ENCODE results near the gene RIBC1. TPM values are rescaled to one million over a fixed set of nuclear protein-coding genes. Genes with fewer than 3 reads are reported as not detected.

RIBC1 gene
- total and polyA plus RNA-seq, 3 donors from 2014 or later: 20.3 to 52.0 (median 41.6) TPM

- TF ChIP-seq POLR2A (IDR thresholded peaks at IDR 0.05): no peak
- TF ChIP-seq, protein P1, sequence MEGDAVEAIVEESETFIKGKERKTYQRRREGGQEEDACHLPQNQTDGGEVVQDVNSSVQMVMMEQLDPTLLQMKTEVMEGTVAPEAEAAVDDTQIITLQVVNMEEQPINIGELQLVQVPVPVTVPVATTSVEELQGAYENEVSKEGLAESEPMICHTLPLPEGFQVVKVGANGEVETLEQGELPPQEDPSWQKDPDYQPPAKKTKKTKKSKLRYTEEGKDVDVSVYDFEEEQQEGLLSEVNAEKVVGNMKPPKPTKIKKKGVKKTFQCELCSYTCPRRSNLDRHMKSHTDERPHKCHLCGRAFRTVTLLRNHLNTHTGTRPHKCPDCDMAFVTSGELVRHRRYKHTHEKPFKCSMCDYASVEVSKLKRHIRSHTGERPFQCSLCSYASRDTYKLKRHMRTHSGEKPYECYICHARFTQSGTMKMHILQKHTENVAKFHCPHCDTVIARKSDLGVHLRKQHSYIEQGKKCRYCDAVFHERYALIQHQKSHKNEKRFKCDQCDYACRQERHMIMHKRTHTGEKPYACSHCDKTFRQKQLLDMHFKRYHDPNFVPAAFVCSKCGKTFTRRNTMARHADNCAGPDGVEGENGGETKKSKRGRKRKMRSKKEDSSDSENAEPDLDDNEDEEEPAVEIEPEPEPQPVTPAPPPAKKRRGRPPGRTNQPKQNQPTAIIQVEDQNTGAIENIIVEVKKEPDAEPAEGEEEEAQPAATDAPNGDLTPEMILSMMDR (IDR thresholded peaks at IDR 0.05): no peak
- Histone ChIP-seq H3K36me3 (ENCODE audit: low read depth, missing control alignments) (no peaks in the 10 kb centered on the region), H3K4me3 (no peak overlapping the region), H3K9me3 (no peaks in the 10 kb centered on the region), H3K27ac (no peak overlapping the region), H3K27me3 (no peaks in the 10 kb centered on the region), H3K4me1 (no peaks in the 10 kb centered on the region)
- no peak for DNase-seq
- 56 to 60% methylated on average over 2 of the region's 2 CpGs for WGBS, 2 donors
- intact Hi-C loops (cut with DNase I; ENCODE audit: low total_unique reads): no loop called here
Measured at GRCh38 chrX:53476371-53476770, 53.7 kb downstream of the RIBC1 start.

DNA sequence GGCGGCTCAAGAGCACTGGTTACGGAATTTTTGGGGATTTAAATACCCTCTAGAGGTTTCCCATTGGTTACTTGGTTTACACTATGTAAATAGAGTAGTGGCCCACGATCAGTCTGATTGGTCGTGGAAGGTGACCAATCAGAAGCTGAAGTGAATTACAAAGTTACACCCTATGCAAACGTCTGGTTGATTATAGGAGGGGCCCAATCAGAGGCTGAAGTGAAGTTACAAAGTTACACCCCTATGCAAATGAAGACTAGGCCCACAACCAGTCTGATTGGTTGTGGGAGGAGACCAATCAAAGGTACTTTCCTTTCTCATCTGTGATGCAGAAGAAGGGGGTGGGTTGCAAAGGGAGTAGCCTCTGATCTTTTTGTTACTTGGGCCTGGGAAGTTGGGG lies 56.6 kb downstream of the RIBC1 start:
- WGBS, 2 donors: 44 to 50% methylated on average over 5 of the region's 5 CpGs
- no peaks in the 10 kb centered on the region for H3K9me3 ChIP-seq

More for the DNA sequence above, 56.6 kb downstream of the RIBC1 start:
- intact Hi-C loops (cut with DNase I; ENCODE audit: low total_unique reads): no loop called here
- no peak overlapping the region for H3K4me3 ChIP-seq
- H3K36me3 ChIP-seq (ENCODE audit: low read depth, missing control alignments): no peaks in the 10 kb centered on the region
- no peak overlapping the region for H3K27ac ChIP-seq
- TF ChIP-seq POLR2A (IDR thresholded peaks at IDR 0.05): no peak
- TF ChIP-seq, protein P1 (IDR thresholded peaks at IDR 0.05): no peak
- H3K4me1 ChIP-seq: no peaks in the 10 kb centered on the region
- no peaks in the 10 kb centered on the region for H3K27me3 ChIP-seq
- peak; percentile 15 for DNase-seq

Small RNA genes lying within 50 kb of the gene (microRNA-seq; reads per million reads assigned to microRNA genes)
- 0 reads per million in 2 donors for gene MIR6857 (ENCODE audit: borderline number of aligned reads in 2 of 2, borderline replicate concordance in 1 of 2)

Small RNA genes lying within 50 kb of the gene (small RNA-seq; reads per million reads assigned to genes)
- gene MIR6857: 0 reads per million in 2 donors
- 0 reads per million in 2 donors for gene VTRNA3-1P

Other genes with a start within 250 kb of the RIBC1 start
- 100 to 1,000 TPM; 104 to 134 TPM for gene KDM5C, start 197.7 kb upstream of the RIBC1 start, total RNA-seq
- gene KDM5C, start 197.7 kb upstream of the RIBC1 start, polyA plus RNA-seq (ENCODE audit: insufficient read depth, low read depth, low replicate concordance): 40.1 TPM
- gene IQSEC2, start 141.3 kb upstream of the RIBC1 start, total RNA-seq: 10 to 100 TPM; 15.6 to 19.9 TPM
- gene IQSEC2, start 141.3 kb upstream of the RIBC1 start, polyA plus RNA-seq (ENCODE audit: insufficient read depth, low read depth, low replicate concordance): 19.3 TPM
- gene SMC1A, start 219 bp upstream of the RIBC1 start, total RNA-seq: 10 to 100 TPM; 28.8 to 37.7 TPM
- gene SMC1A, start 219 bp upstream of the RIBC1 start, polyA plus RNA-seq (ENCODE audit: insufficient read depth, low read depth, low replicate concordance): 18.6 TPM
- 10 to 100 TPM; 38.4 to 54.8 TPM for gene HSD17B10, start 11.5 kb downstream of the RIBC1 start, total RNA-seq
- 44.8 TPM for gene HSD17B10, start 11.5 kb downstream of the RIBC1 start, polyA plus RNA-seq (ENCODE audit: insufficient read depth, low read depth, low replicate concordance)